SKM-1 treated with dmso at 0.1 percent for 144 hours (cell line): ENCODE results near the gene INTS11.
A peak's percentile ranks its signal among the peaks of the same experiment; 100 is the strongest.

Experiments
- DNase-seq: peaks from one replicate; lab custom pipeline; 2025; ENCODE audit not compliant: unreplicated experiment; lab: John Stamatoyannopoulos, UW

The INTS11 gene

GRCh38 chr1:1287288-1288110 lies 37.0 kb downstream of the INTS11 start:
- no peak for DNase-seq

GRCh38 chr1:1286313-1287261 lies 37.9 kb downstream of the INTS11 start:
- no peak for DNase-seq

GRCh38 chr1:1285611-1286311 lies 38.7 kb downstream of the INTS11 start:
- DNase-seq, result no peak

- DNase-seq, result no peak
Measured at GRCh38 chr1:1285102-1285571, 39.3 kb downstream of the INTS11 start.

GRCh38 chr1:1284221-1285101 lies 40.0 kb downstream of the INTS11 start:
- no peak for DNase-seq

- DNase-seq, result no peak
Measured at GRCh38 chr1:1283821-1284220, 40.6 kb downstream of the INTS11 start.

GRCh38 chr1:1282998-1283397 lies 41.5 kb downstream of the INTS11 start:
- DNase-seq, result no peak

GRCh38 chr1:1281533-1282321 lies 42.7 kb downstream of the INTS11 start:
- no peak for DNase-seq

GRCh38 chr1:1280782-1281481 lies 43.5 kb downstream of the INTS11 start:
- DNase-seq, result no peak

GRCh38 chr1:1279028-1279427 lies 45.4 kb downstream of the INTS11 start:
- DNase-seq, result no peak

- DNase-seq, result no peak
Measured at GRCh38 chr1:1278620-1279019, 45.8 kb downstream of the INTS11 start.

GRCh38 chr1:1275836-1276235 lies 48.6 kb downstream of the INTS11 start:
- no peak for DNase-seq

GRCh38 chr1:1274931-1275431 lies 49.5 kb downstream of the INTS11 start:
- no peak for DNase-seq

GRCh38 chr1:1274299-1274930 lies 50.0 kb downstream of the INTS11 start:
- DNase-seq, result no peak

- DNase-seq, result peak; percentile 86
Measured at GRCh38 chr1:1273512-1274298, 50.8 kb downstream of the INTS11 start, which contains the start of gene UBE2J2. Gene UBE2J2, minus strand, starts transcription at chr1:1273854. Its CDS starts 5,862 bp downstream, at chr1:1267992.

GRCh38 chr1:1273209-1273511 lies 51.3 kb downstream of the INTS11 start:
- no peak for DNase-seq
